ENCODE measurements around the gene MKRN1.

GRCh38 chr7:140439359-140439758 lies 39.9 kb downstream of the MKRN1 start:
- TF ChIP-seq CTCF (IDR thresholded peaks at IDR 0.05) (no peak), POLR2AphosphoS5 (IDR thresholded peaks at IDR 0.05; ENCODE audit: low read depth, low read length) (no peak), REST (IDR thresholded peaks at IDR 0.05; ENCODE audit: insufficient read depth in 1 of 2, low read depth in 2 of 2, low read length in 1 of 2) (no peak)
